GM19324 (cell line): Measurements from ENCODE around the gene PYGB.

Experiments used
- ATAC-seq: cut with Tn5 transposase; IDR thresholded peaks from one replicate; pipeline ENCODE4 v1.9.1; 2021; ENCODE audit warnings: mild to moderate bottlenecking, moderate library complexity; ENCODE audit not compliant: unreplicated experiment, low FRiP score

Gene PYGB

DNA sequence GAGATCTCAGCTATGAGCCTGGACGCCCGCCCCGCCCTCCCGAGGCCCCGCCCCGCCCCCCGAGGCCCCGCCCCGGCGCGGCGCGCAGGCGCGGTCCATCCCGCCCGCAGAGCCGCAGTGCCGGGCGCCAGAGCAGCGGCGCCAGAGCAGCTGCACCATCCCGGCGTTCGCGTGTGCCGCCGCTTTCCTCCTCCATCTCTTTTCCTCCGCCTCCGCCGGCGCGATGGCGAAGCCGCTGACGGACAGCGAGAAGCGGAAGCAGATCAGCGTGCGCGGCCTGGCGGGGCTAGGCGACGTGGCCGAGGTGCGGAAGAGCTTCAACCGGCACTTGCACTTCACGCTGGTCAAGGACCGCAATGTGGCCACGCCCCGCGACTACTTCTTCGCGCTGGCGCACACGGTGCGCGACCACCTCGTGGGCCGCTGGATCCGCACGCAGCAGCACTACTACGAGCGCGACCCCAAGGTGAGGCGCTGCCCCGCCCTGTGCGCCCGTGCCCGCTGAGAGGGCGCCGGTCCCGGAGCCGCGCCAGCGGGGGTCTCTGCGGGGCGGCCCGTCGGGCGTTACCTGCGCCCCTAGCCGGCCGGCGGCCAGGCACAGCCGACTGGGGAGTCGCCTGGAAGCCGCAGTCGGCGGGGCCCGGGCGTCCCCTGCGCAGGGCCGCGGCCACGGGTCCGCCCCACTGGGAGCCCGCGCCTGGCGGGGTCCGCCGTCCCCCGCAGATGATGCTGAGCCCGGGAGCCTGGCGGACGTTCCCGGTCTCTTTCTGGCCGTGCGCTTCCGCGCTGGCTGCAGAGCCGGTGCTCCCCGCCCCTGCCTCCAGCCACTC lies at the start of gene PYGB:
PYGB (plus strand) TSS at position 130 of the 830 bp plus-strand sequence; CDS start at position 224, 94 bp downstream.
- peak; percentile 72 for ATAC-seq

DNA sequence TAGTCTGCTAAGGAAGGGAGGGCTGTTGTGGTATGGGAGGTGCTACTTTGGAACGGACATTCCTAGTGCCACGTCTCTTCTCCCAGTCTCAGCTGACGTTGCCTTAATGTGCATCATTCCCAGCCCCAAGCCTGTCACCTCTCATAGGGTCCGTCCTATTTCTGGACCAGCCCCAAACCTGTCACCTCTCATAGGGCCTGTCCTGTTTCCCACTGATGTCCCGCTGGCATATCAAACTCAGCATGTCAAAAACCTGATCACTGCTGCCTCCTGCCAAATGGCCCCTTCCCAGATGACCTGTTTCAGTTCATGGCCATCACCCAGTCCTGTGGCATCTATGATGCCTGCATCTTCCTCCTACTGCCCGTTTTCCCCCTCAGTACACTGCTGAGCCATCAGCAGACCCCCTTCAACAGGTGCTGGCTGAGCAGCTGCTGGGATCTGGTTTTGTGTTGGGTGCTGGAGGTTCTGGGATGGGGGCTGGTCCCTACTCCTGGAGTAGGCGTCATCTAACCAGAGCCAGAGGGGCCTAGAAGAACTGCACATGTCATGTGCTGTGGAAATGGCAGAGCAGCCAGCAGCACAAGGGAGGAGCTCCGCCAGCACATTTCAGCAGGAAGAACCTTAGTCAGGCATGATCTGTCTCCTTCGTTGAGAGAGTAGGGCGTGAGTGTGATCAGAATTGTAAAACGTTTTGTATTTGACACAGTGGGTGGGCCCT lies 49.1 kb upstream of the PYGB start:
- ATAC-seq = no peak

DNA sequence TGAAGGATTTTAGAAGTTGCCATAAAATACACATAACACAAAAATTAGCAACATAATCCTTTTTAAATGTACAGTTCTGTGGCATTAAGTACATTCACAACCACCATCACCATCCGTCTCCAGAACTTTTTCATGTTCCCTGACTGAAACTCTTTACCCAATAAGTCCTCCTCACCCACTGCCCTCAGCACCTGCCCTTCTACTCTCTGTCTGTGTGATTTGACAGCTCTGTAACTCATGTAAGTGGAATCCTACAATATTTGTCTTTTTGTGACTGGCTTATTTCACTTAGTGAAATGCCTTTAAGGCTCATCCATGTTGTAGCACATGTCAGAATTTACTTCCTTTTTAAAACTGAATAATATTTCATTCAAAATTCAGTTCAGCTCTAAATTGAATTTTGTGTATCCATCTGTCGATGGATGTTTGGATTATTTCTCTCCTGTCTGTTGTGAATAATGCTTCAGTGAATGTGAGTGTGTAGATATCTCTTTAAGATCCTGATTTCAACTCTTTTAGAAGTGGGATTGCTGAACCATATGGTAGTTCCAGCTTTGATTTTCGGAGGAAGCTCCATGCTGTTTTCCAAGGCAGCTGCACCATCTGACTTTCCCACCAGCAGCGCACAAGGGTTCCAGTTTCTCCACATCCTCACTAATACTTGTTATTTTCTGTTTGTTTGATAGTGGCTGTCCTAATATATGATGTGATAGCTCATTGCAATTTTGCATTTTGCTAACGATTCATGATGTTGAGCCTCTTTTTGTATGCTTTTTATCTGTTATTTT lies 48.2 kb upstream of the PYGB start:
- ATAC-seq = no peak

DNA sequence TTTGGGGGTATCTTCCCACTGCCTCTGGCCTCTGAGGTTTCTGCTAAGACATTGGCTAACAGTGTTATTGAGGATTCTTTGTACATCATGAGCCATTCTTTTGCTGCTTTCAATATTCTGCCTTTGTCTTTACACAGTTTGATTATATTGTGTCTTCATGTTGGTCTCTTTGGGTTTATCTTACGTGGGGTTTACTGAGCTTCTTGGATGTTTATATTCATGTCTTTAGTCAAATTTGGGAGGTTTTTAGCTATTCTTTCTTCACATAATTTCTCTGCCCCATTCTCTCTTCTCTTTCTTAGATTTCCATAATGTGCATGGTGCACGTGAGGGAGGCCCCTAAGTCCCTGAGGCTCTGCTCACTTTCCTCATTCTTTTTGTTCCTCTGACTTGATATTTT lies 44.8 kb upstream of the PYGB start:
- no peak for ATAC-seq

DNA sequence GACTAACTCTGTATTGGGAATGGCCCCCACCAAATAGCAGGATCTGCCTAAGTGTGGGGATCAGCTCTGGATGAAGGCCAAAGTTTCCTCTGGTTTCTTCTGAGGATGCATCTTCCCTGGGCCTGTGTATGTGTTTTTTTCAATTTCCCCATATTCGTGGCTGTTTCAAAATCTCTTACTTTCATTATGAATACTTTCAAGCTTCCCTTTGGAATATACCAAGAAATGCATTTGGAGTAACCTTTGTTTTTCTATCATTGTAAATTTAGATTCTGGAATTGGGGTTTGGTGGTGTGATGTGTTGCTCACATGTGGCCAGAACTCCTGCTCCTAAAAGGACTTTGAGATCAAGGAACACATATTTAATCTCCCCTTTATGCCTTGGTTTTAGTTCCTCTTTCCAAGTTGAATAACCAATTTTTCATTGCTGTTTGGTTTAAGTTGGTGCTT lies 44.0 kb upstream of the PYGB start:
- no peak for ATAC-seq

DNA sequence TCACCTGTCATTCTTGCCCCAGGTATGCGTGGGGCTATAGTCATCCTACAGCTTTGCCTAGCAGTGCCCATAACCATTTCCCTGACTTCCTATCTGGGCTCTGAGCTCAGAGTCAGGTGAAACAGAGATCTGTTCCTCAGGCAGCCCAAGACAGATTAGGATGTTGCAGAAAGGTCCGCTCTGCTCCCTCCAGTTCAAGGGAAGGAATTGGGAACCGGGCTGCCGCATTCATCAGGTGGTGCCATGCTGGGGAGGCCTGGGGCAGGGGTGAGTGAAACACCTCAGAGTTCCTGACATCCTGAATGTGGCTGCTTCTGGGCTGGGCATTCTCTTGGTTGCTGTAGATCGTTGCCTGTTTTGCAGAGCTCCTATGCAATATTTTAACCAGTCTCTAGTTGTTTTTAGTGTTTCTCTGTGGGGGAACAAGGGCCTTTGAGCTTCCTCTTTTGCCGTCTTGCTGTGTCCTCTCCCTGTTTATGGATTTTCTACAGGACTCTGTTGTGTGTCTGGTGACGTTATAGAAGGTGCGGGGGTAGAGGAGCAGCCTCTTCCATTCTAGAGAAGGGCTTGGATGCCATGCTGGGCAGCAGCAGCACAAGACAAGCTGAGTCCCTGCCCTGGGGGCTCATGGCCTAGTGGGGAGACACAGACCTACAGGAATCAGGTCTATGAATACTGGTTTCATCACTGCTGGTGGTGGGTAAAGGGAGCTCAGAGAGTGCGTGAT lies 43.2 kb upstream of the PYGB start:
- ATAC-seq = no peak

DNA sequence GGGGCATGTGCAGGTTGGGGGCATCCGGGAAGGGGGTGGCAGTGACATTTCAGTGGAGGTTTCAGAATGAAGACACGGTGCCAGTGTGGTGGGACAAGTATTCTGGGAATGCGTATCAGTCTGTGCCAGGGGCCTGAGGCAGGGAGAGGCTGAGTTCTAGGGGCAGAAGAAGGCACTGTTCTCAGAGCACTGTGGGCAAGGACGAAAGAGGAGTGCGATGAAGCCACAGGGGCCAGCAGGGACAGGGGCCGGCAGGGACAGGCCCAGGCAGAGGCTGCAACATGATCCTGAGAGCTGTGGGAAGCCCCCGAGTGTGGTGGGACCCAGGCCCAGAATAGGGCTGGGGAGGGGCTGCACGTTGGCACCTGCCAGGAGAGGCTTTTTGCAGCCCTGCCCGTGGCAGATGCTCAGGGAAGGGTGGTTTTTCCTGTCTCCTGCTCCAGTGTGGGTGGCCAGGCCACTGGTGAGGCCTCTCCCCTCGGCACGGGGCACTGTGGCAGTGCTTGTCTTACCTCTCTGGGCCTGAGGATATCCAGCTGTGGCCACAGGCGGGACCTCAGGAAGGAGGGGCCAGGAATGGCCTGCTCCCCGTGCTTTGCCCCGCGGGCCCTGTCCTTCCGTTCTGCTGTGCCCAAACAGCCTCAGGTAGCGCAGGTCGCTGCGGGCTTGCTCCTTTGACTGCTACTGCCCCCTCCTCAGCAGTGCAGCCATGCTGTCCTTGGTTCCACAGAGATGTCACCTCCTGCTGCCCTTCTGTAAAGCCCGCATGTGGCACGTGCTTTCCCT lies 42.4 kb upstream of the PYGB start:
- ATAC-seq = no peak

DNA sequence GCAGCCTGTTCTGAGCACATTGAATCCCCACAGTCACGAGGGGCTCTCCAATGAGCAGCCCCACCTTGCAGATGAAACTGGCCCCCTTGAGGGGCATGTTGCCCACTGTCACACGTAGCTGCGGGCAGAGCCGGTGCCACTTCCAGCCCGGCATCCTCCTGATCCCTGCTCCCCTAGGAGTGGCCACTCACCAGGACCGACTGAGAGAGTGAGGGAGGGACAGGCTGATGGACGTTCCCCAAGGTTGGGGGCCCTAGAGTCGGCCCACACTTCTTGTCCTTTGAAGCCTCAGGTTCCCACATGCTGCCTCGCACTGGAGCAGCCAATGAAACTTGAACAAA lies 41.9 kb upstream of the PYGB start:
- no peak for ATAC-seq

DNA sequence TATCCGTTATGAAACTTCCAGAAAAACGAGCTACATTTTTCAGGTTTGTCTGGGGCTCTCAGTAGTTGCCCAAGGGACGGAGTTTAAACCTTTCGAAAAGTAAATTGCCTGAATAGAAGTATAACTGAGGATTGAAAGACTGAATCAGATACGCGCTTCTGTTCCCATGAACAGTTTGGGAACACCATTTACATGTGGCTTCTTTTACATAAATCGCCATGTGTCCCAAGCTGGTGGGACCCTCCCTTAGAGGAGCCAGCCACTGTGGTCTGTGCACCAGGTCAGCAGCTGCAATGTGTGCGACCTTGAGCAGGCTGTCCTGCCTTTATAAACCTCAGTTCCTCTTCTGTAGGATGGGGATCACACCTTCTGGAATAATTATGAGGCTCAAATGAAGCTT lies 41.3 kb upstream of the PYGB start:
- ATAC-seq = no peak

DNA sequence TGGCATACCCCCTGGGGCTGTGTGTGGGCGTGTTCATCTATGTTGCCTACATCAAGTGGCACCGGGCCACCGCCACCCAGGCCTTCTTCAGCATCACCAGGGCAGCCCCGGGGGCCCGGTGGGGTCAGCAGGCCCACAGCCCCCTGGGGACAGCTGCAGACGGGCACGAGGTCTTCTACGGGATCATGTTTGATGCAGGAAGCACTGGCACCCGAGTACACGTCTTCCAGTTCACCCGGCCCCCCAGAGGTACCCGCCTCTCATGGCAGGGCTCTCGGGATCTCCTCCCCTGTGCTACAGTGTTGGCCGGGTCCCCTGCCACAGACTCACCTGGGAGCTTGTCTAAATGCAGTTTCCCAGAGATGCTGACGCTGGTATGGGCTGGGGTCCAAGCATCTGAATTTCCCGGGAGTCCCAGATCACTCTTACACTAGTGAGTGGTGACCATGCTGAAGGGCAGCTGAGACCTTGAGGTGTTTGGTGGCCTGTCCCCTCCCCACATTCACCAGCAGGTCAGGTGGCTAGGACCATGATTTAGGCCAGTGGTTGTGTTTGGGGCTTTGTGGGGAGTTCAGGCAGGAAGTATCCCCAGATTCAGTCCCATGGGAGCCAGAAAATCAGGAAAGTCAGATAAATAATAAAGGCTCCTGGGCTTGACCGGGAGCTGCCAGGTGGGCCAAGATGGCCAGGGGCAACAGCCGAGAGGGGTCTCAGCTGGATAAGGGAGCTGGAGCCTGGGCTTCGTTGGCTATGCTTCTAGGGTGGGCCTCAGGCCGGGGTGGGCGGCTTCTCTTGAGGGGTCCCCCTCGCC lies 40.5 kb upstream of the PYGB start:
- no peak for ATAC-seq

DNA sequence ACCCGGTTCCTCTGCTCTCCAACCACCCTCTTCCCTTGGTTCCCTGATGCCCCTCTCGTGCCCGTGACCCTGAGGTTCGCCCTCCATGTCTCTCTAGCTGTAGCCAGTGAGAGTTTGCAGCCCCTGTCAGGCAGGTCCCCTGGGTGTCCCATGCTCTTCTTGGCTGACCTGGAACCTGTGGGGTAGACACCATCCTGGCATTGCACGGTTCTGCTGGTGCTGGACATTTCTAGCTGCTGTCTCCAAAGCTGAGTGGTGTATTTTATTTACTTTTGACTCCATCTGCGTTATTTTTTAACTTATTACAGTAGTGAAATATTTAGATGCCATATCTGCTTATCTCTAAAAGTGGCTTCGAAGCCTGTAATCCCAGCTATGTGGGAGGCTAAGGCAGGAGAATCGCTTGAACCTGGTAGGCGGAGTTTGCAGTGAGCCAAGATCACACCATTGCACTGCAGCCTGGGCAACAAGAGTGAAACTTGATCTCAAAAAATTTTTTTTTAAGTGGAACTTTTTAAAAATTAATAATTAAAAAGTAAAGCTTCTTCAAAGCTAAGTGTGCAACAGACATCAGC lies 39.8 kb upstream of the PYGB start:
- no peak for ATAC-seq

DNA sequence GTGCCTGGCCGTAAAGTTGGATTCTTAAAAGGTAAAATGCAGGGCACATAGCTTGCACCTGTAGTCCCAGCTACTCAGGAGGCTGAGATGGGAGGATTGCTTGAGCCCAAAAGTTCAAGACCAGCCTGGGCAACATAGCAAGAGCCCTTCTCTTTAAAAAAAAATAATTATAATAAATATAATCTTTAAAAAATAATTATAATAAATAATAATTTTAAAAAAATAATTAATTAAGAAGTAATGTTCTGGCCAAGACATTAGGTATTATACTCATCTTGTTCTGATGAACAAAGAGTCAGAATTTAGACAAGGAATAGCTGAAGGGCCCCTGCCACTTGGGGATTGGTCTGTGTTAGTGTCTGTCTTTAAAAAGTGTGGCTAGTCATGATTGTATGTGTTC lies 38.5 kb upstream of the PYGB start:
- ATAC-seq = no peak

DNA sequence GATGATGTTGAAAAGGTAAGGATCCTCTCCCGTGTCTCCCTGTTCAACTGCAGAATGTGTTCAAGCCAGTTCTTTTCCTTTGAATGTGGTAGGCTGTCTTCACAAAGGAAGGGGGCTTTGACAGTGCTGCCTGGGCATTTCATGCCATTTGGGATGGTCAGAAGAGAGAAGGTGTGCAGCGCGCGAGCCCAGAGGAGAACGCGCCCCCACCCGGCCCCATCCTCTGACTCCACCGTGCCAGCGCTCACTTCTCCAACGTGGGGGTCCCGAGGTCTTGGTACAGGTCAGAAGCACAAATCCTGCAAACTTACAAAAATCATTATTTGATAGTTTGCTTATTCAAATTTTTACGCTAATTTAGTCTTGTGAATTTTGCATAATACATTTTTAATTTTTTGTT lies 38.0 kb upstream of the PYGB start:
- ATAC-seq = no peak

DNA sequence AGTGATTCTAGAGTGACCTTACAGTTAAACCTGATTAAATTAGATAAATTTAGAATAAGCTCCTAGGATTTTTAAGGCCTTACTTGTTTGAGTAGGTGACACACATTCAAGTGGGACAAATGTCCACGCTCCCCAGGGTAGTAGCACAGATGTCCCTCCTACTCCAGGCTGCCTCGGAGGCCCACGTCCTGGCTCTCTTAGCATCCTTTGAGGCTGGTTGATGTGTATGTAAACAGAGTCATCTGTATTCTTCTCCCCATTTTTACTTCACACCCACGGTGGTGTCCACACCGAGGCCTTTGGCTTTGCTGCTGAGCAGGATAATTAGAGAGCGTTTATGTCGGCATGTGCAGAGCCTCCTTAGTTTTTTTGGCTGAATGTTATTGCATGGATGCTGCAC lies 36.6 kb upstream of the PYGB start:
- no peak for ATAC-seq

DNA sequence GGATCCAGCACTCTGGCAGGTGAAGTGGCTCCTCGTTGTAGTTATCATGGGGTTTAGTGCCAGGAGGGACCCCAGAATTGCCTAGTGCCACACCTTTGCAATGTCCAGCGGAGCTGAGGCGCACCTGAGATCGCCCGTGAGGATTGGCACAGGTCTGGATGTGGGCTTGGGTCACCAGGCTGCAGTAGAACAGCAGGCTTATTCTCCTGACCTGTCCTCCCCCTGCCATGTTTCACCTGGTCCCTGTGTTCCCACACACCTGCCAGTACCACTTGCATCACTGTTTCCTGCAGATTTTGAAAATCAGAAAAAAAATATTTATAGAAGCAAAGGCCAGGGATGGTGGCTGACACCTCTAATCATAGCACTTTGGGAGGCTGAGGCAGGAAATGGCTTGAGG lies 35.6 kb upstream of the PYGB start:
- ATAC-seq = no peak

DNA sequence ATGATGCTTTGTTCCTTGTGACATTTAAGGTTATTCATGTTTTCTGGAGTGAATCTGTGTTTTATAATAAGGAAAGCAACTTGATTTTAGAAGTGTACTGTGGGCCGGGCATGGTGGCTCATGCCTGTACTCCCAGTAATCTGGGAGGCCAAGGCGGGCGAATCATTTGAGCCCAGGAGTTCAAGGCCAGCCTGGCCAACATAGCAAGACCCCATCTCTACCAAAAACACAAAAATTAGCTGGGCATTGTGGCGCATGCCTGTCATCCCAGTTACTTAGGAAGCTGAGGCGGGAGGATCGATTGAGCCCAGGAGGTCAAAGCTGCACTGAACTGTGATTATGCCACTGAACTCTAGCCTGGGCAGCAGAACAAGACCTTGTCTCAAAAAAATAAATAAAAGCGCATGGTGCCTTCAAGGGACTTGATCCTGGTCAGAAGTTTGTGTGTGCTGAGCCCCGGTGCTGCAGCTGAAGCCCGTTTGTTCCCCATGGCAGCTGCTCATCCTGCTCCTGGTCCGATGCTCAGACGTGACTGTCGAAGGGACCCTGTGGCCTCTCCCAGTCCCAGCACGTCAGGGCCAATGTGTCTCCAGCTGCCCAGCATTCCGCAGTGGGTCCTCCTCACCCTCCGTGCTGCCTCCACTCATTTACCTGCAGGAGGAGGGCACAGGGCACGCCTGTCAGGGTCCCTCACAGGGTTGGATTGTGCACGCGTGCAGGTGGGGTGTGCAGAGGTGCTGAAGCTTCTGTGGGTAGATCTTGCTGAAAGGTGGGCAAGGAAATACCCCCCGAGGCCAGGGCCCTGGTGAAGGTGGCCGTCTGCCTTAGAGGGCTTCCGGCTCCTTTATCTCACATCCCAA lies 34.1 kb upstream of the PYGB start:
- no peak for ATAC-seq

DNA sequence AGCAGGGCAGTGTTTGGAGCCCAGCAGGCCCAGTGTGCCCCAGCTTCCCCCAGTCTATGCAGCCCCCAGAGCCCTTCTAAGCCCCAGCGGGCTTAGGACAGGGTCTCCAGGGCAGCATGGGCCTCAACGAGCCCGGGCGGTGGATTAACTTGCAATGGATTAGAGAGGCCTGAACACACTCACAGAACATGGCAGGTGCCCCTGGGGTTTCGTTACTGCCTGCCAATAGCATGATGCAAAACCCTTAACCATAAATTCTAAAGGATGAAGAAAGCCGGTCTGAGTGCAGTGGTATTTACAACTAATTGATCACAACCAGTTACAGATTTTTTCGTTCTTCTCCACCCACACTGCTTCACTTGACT lies 33.5 kb upstream of the PYGB start:
- no peak for ATAC-seq

DNA sequence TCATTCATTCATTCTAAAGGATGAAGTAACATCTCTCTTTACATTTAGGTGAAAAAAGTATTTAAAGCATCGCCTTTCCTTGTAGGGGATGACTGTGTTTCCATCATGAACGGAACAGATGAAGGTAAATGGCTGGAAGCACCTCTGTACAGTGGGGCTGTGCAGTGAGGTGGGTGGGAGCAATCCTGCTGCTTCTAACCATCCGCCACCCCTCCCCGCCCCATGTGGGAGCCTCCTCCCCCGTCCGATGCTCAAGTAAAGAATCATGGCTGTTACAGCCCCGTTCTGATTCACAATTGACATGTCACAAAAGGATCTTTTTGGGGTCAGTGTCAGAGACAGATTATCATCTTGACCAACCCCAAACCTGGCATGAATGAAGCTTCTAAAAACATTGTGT lies 33.1 kb upstream of the PYGB start:
- ATAC-seq = no peak
